BE2C (cell line): Measurements from ENCODE around the gene CHST5.
"Not testable (repeated sequence)": the region's sequence is repeated elsewhere in the genome, so short reads cannot be mapped to it uniquely, and the experiment has no call there.

ENCODE experiments used
- DNase-seq: peaks from one replicate; pipeline ENCODE4 v3.0.0-alpha.2; 2020
- H3K27me3 ChIP-seq: fragments of 250-450 bp; sonication (Bioruptor Pico); 2 replicates; pipeline ENCODE4 v1.5.1; 2020; ENCODE audit warnings: mild to moderate bottlenecking
- H3K36me3 ChIP-seq: fragments of 250-450 bp; sonication (Bioruptor Pico); 2 replicates; pipeline ENCODE4 v1.5.1; 2020; ENCODE audit warnings: mild to moderate bottlenecking
- H3K4me1 ChIP-seq: fragments of 250-450 bp; sonication (Bioruptor Pico); 2 replicates; pipeline ENCODE4 v1.5.1; 2020
- H3K4me3 ChIP-seq: 2 replicates; pipeline ENCODE4 v1.5.1; 2011; ENCODE audit warnings: low read depth, low read length
- H3K9me3 ChIP-seq: fragments of 250-450 bp; sonication (Bioruptor Pico); 2 replicates; pipeline ENCODE4 v1.5.1; 2020
- TF ChIP-seq, protein P1 (sequence below): IDR thresholded peaks from 2 replicates; pipeline ENCODE4 v1.5.1; 2012; ENCODE audit warnings: mild to moderate bottlenecking, low read depth, low read length

CHST5 gene

DNA sequence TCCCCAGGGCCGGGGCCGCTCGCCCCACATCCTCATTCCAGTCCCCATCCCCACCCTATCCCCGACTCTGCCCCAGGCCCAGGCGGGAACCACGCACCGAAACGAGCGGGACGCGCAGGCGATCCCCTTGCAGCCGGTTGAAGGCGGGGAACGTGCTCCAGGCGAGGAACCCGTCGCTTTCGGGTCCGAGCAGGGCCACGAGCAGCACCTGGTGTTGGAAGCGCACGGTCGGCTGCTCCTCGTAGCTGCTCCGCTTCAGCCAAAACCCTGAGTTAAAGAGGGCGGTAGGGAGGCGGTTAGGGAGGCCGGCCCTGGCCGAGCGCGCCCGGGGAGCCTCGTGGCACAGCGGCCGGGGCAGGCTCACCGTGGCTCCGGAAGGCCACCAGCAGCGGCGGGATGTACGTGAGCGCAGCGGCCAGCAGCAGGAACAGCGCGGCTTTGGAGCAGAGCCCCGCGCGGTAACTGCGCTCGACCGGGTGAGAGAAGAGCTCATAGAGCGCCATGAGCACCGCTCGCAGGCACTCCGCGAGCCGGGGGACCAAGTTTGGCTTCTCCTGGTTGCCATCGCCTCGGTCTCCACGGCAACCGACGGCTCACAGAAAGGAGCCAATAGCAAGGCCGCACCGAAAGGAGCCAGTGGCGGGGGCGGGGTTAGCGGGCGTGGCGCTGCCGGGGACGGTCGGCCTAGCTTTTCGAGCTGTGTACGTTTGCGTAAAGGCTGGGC is 20.0 kb upstream of the CHST5 start, which contains the start of gene TMEM231:
TMEM231 (minus strand) TSS at position 546 of the 724 bp plus-strand sequence; CDS start at position 503, 43 bp downstream.
- DNase-seq: peak; percentile 98
- TF ChIP-seq, protein P1, sequence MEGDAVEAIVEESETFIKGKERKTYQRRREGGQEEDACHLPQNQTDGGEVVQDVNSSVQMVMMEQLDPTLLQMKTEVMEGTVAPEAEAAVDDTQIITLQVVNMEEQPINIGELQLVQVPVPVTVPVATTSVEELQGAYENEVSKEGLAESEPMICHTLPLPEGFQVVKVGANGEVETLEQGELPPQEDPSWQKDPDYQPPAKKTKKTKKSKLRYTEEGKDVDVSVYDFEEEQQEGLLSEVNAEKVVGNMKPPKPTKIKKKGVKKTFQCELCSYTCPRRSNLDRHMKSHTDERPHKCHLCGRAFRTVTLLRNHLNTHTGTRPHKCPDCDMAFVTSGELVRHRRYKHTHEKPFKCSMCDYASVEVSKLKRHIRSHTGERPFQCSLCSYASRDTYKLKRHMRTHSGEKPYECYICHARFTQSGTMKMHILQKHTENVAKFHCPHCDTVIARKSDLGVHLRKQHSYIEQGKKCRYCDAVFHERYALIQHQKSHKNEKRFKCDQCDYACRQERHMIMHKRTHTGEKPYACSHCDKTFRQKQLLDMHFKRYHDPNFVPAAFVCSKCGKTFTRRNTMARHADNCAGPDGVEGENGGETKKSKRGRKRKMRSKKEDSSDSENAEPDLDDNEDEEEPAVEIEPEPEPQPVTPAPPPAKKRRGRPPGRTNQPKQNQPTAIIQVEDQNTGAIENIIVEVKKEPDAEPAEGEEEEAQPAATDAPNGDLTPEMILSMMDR: 0 out of 2 replicates have a peak, but pooled peaks have one; percentile 3
- no peaks in the 10 kb centered on the region for H3K27me3 ChIP-seq
- no peaks in the 10 kb centered on the region for H3K4me1 ChIP-seq
- no peaks in the 10 kb centered on the region for H3K36me3 ChIP-seq
- peak within 1 kb of the TSS; percentile 85 for H3K4me3 ChIP-seq
- H3K9me3 ChIP-seq: no peaks in the 10 kb centered on the region

DNA sequence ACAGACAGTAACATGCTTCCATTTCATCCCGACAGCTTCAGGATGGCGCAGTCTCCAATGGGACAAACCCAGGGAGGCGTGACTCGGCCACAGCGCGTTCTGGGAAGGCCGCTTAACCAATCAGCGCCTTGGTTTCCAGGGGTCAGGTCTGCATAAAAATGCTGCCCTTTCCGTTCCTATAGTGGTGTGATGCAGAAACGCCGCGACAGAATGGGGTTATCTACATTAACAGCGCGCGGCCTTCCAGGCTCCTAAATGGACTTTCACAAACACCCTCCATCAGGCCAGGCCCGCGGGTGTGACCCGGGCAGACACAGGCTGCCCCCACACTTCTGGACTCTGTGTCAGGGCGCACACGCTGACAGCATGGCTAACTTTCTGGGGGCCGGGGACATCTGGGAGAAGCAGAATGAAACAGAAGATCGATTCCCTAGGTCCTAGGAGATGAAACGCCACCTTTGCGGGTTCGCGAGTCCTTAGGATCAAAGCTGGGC is 19.4 kb upstream of the CHST5 start:
- Histone ChIP-seq H3K4me3 (peak overlapping the region; percentile 85), H3K4me1 (no peaks in the 10 kb centered on the region), H3K36me3 (no peaks in the 10 kb centered on the region), H3K27me3 (no peaks in the 10 kb centered on the region), H3K9me3 (no peaks in the 10 kb centered on the region)
- TF ChIP-seq, protein P1: no peak
- peak; percentile 91 for DNase-seq

DNA sequence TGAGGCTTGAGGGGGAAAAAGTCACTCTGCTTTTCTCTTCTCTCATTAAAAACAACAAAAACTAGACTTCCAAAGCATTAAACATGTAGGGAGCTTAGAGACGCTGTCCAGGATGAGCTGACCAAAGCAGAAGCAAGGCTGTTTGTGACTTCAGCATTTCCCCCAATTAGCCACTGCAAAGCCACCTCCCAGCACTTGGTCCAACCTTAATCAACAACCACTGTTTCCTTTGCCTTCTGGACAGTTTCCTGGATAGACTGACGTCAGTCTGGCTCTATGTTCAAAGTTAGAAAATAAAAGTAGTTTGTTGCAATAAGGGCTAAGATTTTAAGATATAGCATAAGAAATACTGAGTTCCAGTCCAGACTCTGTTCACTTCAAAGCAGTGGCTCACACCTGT is 17.0 kb upstream of the CHST5 start:
- no peak for DNase-seq
- no peaks in the 10 kb centered on the region for H3K36me3 ChIP-seq
- H3K4me3 ChIP-seq: no peak overlapping the region
- no peaks in the 10 kb centered on the region for H3K9me3 ChIP-seq
- no peaks in the 10 kb centered on the region for H3K27me3 ChIP-seq
- no peaks in the 10 kb centered on the region for H3K4me1 ChIP-seq
- TF ChIP-seq, protein P1: no peak

DNA sequence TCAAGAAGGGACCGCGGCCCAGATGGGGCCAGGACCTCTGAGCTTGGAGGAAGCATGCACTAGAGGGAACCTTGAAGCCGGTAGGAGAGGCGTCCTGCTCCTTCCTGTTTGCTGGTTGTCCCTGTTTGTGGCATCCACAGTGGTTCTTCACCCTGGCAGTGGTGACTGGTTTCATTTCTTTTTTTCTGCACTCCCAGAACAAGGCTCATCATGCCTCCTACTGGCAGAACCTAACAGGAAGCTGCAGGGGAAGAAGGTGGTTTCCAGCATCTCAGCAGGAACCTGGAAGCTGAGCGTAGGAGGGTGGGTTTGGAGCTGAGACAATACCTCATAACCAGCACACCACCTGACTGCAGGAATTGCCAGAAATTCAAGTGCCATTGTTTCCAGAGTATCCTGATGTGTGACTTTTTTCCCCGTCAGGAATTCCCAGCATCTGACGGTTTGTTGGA is 14.3 kb upstream of the CHST5 start:
- H3K4me3 ChIP-seq: no peak overlapping the region
- DNase-seq: peak; percentile 35
- TF ChIP-seq, protein P1: peak; percentile 65
- H3K27me3 ChIP-seq: no peaks in the 10 kb centered on the region
- no peaks in the 10 kb centered on the region for H3K36me3 ChIP-seq
- H3K9me3 ChIP-seq: no peaks in the 10 kb centered on the region
- no peaks in the 10 kb centered on the region for H3K4me1 ChIP-seq

DNA sequence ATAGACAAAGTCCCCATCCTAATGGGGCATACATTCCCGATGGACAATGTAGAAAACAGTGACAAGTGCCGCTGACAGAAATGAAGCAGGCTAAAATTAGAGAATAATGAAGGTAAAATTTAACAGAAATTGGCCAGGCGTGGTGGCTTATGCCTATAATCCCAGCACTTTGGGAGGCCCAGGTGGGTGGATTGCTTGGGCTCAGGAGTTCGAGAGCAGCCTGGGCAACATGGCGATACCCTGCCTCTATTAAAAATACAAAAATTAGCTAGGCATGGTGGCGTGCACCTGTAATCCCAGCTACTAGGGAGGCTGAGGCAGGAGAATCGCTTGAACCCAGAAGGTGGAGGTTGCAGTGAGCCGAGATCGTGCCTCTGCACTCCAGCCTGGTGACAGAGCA is 12.5 kb upstream of the CHST5 start:
- H3K4me1 ChIP-seq, DNase-seq, H3K36me3 ChIP-seq, H3K4me3 ChIP-seq, H3K9me3 ChIP-seq, H3K27me3 ChIP-seq: not testable (repeated sequence)

DNA sequence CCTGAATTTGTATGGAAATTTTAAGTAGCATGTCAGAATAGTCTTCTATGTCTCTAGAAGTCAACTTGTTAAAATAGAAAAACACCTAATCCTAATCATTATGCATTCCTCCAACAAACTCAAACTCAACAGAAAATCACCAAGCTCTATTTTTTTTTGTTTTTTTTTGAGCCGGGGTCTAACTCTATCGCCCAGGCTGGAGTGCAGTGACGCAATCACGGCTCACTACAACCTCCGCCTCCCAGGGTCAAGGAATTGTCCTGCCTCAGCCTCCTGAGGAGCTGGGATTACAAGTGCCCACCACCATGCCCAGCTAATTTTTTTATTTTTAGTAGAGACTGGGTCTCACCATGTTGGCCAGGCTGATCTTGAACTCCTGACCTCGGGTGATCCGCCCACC is 10.4 kb upstream of the CHST5 start:
- Histone ChIP-seq H3K27me3 (no peaks in the 10 kb centered on the region), H3K9me3 (no peaks in the 10 kb centered on the region), H3K4me1 (no peaks in the 10 kb centered on the region), H3K4me3 (no peak overlapping the region), H3K36me3 (no peaks in the 10 kb centered on the region)
- no peak for DNase-seq
- TF ChIP-seq, protein P1: no peak

DNA sequence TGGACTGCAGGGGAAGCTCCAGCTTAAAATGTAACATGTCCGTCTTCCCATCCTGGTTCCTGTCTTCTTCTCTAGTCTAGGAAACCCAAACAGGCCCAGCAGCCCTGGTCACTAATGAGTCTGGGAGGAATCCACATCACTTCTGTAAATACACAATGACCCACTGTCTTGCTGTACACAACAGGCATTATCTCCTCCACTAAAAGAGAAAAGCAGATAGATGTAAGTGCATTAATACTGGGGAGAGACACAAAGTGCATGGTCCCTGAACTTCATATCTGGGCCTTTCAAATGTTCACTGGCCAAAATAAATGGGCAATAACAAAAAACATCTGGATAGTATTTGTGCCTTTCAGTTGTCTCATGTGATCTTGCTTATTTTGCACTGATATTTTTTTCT is 10.0 kb upstream of the CHST5 start:
- H3K27me3 ChIP-seq, H3K9me3 ChIP-seq, H3K36me3 ChIP-seq: not testable (repeated sequence)

DNA sequence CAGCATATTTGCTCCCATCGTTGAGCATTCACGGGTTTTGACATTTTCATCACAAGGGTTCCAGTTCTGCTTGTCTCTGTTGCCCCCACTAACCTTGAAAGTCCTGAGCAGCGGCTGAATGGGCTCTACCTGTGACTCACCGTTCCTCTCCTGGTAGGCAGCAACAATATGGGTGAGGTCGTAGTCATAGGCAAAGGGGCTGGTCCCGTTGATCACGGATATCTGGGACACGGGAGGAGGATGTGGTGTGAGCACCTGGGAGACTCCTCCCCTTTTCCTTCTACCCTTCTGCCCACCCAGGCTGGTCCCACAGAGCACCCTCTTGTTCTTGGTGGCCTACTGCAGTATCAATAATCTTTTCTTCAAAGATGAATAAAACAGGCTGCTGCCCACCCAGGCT is 6.6 kb upstream of the CHST5 start:
- not testable (repeated sequence) for H3K4me3 ChIP-seq, H3K9me3 ChIP-seq, H3K4me1 ChIP-seq, H3K27me3 ChIP-seq, DNase-seq, H3K36me3 ChIP-seq

More for the DNA sequence above, 10.0 kb upstream of the CHST5 start:
- H3K4me3 ChIP-seq, DNase-seq, H3K4me1 ChIP-seq: not testable (repeated sequence)
